IPS DF 4.7 (cell line): Measurements from ENCODE around the gene INTS15.
"Not testable (repeated sequence)": the region's sequence is repeated elsewhere in the genome, so short reads cannot be mapped to it uniquely, and the experiment has no call there.

Source experiments
- DNase-seq: peaks from one replicate; pipeline ENCODE4 v3.0.0-alpha.2; 2013; ENCODE audit warnings: low spot score; ENCODE audit errors: extremely low read depth

INTS15 gene

DNA sequence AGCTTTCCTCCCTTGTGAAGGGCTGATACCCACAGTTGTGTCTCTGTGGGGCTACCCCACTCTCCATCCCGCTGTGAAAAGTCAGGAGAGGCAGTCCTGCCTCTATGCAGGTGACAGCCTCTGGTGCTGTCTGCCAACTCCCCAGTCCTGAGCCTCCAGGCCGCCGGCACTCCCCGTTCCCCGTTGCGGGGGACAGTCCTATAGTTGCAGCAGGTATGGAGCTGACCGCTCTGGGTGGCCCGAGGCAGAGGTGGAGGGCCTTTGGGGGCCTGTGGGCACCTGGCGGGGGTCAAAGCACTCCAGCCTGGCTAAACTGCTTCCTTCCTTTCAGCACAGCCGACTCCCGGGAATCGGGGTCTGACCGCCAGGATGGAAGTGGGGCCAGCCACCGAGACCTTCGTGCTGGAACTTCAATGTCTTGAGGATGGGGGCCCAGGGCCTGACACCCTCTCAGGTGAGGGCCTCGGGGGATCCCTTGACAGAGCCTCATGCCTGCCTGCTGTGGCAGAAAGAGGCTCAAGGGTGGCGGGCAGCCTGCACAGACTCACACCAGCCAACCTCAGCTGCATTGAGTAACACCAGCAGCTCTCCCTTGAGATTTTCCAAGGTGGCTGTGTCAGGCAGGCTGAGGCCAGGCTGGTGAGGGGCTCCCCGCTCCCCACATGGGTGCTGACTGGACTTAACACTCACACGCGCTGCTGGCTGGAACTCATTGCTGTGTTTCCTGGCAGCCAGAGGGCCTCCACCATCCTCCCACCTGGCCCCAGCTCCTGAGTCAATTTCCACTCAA, 27.2 kb downstream of the INTS15 start:
- DNase-seq: no peak

- no peak for DNase-seq
Observed at GRCh38 chr7:6618621-6619020, 28.8 kb downstream of the INTS15 start.

DNA sequence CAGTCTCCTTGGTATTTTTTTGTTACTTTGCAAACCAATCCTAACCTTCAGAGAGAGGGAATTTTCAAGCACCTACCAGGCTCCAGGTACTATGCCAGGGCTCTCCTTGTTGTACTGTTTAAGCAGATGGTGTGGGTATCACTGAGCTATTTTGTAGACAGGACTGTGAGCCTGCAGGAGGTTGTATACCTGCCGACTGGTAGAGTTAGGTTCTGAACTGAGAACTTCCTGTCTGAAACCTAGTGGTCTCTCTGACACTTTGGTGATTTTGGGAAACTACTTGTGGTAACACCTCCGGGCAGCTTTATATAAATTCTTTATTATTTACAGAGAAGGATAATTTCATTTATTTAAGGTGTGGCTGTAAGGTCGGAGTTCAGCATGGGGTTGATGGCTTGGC, 30.1 kb downstream of the INTS15 start:
- no peak for DNase-seq

- DNase-seq: no peak
Observed at GRCh38 chr7:6621195-6622133, 31.6 kb downstream of the INTS15 start.

GRCh38 chr7:6622134-6622710, 32.4 kb downstream of the INTS15 start:
- no peak for DNase-seq

GRCh38 chr7:6623589-6624245, 33.9 kb downstream of the INTS15 start:
- no peak for DNase-seq

- no peak for DNase-seq
Observed at GRCh38 chr7:6624246-6624611, 34.4 kb downstream of the INTS15 start.

- DNase-seq: no peak
Observed at GRCh38 chr7:6628045-6628444, 38.2 kb downstream of the INTS15 start.

DNA sequence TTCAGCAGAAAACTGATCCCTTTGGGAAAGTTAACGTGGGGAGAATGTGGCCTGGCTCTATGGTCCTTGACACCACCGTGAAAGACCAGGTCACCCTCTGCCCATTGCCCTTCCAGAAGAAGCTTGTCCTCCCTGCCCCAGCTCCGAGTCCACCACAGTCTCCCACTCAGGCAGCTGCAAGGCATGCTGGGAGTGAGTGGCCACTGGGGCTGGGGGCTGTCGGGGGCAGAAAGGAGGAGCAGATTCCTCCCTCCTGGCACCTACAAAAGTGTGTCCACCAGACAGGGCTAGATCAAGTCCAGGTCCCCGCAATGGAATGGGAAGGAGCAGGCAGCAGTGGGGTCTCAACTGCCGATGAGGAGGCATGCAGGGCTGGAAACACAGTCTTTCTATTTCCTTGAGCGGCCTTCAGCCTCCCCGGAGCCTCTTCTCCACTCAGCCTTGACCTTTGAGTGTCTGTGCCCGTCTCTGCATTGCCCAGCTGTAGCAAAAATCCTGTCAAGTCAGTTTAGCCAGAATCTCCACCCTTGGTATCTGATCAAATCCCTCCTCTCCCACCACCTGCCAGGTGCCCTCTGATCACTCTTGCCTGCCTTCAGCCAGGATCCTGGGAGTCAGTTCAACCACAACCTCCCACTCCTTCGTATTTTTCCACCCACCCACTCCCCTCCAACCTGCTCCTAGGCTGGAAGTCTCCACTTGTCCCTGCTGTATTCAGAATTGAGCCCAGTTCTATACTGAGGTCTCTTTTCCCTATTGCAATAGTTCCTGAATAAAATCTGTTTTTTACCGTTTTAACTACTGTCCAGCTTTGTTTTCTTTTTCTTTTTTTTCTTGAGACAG, 40.4 kb downstream of the INTS15 start:
- no peak for DNase-seq

- DNase-seq: no peak
Observed at GRCh38 chr7:6631605-6632004, 41.8 kb downstream of the INTS15 start.

- no peak for DNase-seq
Observed at GRCh38 chr7:6634021-6634420, 44.2 kb downstream of the INTS15 start.

GRCh38 chr7:6634971-6635370, 45.1 kb downstream of the INTS15 start:
- DNase-seq: not testable (repeated sequence)

DNA sequence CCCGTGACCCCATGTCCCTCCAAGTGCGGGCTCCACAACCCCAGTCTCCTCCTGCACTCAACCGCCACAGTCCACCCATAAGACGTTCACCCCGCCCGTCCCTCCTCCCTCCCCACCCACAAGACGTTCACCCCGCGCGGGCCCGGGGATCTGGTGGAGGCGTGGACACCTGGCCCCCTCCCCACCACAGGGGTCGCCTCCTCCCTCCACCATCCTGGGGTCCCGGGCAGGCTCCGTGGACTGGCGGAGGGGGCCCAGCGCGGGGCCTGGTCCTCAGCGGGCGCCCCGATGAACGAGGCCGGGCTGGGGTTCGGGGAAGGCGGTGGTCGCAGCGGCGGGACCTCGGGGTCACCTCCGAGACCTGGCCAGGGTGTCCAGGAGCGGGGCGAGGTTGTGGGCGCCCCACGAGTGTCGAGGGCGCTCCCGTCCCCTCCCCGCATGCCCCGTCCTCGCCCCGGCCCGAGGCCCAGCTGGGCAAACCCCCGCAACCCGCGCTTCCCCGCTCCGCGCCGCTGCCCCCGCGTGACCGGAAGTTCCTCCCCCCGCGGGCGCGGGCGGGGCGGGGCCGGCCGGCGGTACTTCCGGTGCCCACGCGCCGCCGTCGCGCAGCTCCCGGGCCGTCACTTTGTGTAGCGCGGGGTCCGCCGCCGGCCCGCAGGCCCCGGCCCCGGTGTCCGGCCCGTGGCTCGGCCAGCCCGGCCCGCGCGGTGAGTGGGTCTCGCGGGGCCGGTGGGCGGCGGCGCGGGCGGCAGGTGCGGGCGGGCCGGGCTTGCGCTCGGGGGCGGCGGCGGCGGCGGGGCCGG, 47.1 kb downstream of the INTS15 start, which contains the start of gene ZNF316:
Gene ZNF316, plus strand, starts transcription at position 578 of the 803 bp plus-strand sequence. CDS start 5,092 bp downstream, outside the sequence.
- no peak for DNase-seq

DNA sequence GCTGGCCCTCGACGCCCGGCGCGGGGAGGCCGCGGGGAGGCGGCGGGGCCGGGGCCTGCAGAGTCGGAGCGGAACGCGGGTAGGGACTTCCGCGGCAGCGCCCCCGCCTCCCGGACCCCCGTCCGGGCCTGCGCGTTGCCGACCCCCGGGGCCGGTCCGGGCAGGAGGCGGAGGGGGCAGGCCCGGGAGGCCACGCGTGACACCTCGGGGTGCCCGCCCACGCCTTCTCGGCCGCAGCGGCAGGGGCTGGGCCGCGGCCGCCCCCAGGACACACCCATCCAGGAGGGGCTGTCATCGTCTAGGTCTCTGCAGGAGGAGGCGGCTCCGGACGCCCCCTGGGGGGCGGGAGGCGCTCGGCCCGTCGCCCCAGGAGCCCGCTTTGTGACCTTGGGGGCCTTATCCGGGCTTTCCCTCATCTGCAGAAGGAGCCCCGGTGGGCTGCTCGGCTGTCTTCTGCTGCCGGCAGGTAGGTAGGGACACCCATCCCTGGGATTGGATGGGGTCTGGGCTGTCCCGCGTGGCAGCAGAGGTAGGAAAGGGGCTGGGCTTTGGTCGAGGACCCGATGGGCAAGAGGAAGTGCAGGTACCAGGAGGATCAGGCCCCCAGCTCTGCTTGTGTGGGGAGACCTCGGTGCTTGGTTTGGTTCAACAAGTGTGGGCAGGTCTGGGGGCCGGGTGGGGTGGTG, 47.9 kb downstream of the INTS15 start:
- no peak for DNase-seq

DNA sequence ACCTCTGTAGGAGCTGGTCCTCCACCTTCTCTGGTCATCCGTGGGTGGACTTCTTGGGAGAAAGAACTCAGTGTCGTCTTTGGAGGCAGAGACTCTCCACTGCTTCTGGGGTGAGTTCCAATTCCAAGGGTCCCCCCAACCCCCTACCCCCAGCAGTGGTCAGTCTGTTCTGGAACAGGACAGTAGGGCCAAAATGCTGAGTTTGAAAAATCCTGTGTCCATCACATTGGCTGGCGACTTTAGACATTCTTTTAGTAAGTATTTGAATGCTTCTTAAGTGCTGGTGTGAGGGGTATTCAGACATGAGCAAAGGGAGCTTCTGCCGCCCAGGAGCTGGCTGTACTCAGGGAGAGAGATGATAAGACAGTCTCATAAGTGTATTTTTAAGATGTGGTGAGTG, 49.2 kb downstream of the INTS15 start:
- no peak for DNase-seq

GRCh38 chr7:6639627-6640026, 49.8 kb downstream of the INTS15 start:
- no peak for DNase-seq

DNA sequence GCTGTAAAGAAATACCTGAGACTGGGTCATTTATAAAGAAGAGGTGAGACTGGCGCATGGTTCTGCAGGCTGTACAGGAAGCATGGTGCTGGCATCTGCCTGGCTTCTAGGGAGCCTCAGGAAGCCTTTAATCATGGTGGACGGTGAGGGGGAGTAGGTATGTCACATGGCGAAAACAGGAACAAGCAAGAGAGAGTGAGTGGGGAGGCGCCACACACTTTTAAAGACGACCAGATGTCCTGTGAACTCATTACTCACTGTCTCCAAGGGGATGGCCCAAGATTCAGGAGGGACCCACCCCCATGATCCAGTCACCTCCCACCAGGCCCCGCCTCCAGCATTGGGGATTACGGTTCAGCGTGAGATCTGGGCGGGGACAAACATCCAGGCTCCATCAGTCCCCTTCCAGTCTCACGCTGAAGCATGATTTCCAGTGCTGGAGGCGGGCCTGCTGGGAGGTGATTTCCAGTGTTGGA, 50.5 kb downstream of the INTS15 start:
- no peak for DNase-seq

- no peak for DNase-seq
Observed at GRCh38 chr7:6641305-6642035, 51.6 kb downstream of the INTS15 start.
